Caco-2 (cell line): ENCODE measurements around the gene LRRC59. TPM values are rescaled to one million over a fixed set of nuclear protein-coding genes. Genes with fewer than 3 reads are reported as not detected.
"Not testable (repeated sequence)": the region's sequence is repeated elsewhere in the genome, so short reads cannot be mapped to it uniquely, and the experiment has no call there.

Experiments used
- BruUV-seq: library from RNA; stranded (reverse); fragments of 400-500 nt; replicated peaks from 2 replicates; lab custom pipeline; 2021; lab: Mats Ljungman, UMichigan
- CTCF ChIA-PET: fragments of 300-600 bp; sonication (Branson Sonifier 250); formaldehyde crosslinking; loops from one replicate; lab custom pipeline; 2022; ENCODE audit warnings: antibody characterized with exemption; lab: Charles Lee
- POLR2A ChIA-PET: fragments of 300-600 bp; sonication (Branson Sonifier 250); formaldehyde crosslinking; loops from one replicate; lab custom pipeline; 2022; ENCODE audit warnings: antibody characterized with exemption; lab: Charles Lee
- DNase-seq, 2 experiments: peaks; one replicate each; pipeline versions ENCODE4 v3.0.0 to v3.0.0-alpha.2; 2020 to 2022
- H3K27me3 ChIP-seq: replicated peaks from 2 replicates; pipeline ENCODE4 v1.6.0; 2011; ENCODE audit warnings: low read length; ENCODE audit not compliant: control insufficient read depth, insufficient read depth
- H3K36me3 ChIP-seq: 2 replicates; pipeline ENCODE4 v1.5.1; 2011; ENCODE audit warnings: low read length; ENCODE audit not compliant: control insufficient read depth, insufficient read depth
- H3K4me1 ChIP-seq: fragments of 250-450 bp; sonication (Bioruptor Pico); 2 replicates; pipeline ENCODE4 v1.5.1; 2020; ENCODE audit warnings: mild to moderate bottlenecking
- H3K4me3 ChIP-seq: 2 replicates; pipeline ENCODE4 v1.5.1; 2011; ENCODE audit warnings: low read depth, mild to moderate bottlenecking, control low read depth, low read length
- H3K9me3 ChIP-seq: fragments of 250-450 bp; sonication (Bioruptor Pico); 2 replicates; pipeline ENCODE4 v1.5.1; 2020; ENCODE audit warnings: mild to moderate bottlenecking, moderate library complexity
- H3K27ac Mint-ChIP-seq: one replicate; pipeline ENCODE4 v1.8.0; 2022; ENCODE audit warnings: mixed read lengths; ENCODE audit not compliant: unreplicated experiment
- H3K27me3 Mint-ChIP-seq: one replicate; pipeline ENCODE4 v1.8.0; 2022; ENCODE audit warnings: mixed read lengths; ENCODE audit not compliant: insufficient read depth, unreplicated experiment
- H3K36me3 Mint-ChIP-seq: one replicate; pipeline ENCODE4 v1.8.0; 2022; ENCODE audit warnings: mild to moderate bottlenecking, mixed read lengths; ENCODE audit not compliant: insufficient read depth, unreplicated experiment
- H3K4me1 Mint-ChIP-seq: one replicate; pipeline ENCODE4 v1.8.0; 2022; ENCODE audit warnings: low read depth, mixed read lengths; ENCODE audit not compliant: unreplicated experiment
- H3K4me3 Mint-ChIP-seq: one replicate; pipeline ENCODE4 v1.8.0; 2022; ENCODE audit warnings: mild to moderate bottlenecking, moderate library complexity, mixed read lengths; ENCODE audit not compliant: unreplicated experiment
- H3K9me3 Mint-ChIP-seq: one replicate; pipeline ENCODE4 v1.8.0; 2022; ENCODE audit warnings: mixed read lengths; ENCODE audit not compliant: unreplicated experiment
- intact Hi-C: fragments of 100-400 bp; cut with micrococcal nuclease; formaldehyde crosslinking; loops from one replicate; pipeline ENCODE4 v1.10.0; 2022; ENCODE audit not compliant: unreplicated experiment
- total RNA-seq: library from RNA; stranded (reverse); gene quantifications from 2 replicates; pipeline ENCODE4 v1.2.3, GENCODE V29; 2022
- TF ChIP-seq, protein P1 (sequence below), 2 experiments: fragments of 200-600 bp in 1 of 2; IDR thresholded peaks; 1 replicate in 1 of 2; 2 replicates in 1 of 2; pipeline versions ENCODE4 v1.5.1 to v1.8.0; 2011 to 2022; ENCODE audit warnings: antibody characterized with exemption in 1 of 2, control low read depth in 1 of 2, inconsistent platforms in 1 of 2, low read depth in 1 of 2, low read length in 1 of 2, mild to moderate bottlenecking in 1 of 2, moderate library complexity in 1 of 2; ENCODE audit not compliant: insufficient read depth in 1 of 2, severe bottlenecking in 1 of 2, unreplicated experiment in 1 of 2

Gene LRRC59
- total RNA-seq, 1 experiment from 2014 or later = 324 TPM

DNA sequence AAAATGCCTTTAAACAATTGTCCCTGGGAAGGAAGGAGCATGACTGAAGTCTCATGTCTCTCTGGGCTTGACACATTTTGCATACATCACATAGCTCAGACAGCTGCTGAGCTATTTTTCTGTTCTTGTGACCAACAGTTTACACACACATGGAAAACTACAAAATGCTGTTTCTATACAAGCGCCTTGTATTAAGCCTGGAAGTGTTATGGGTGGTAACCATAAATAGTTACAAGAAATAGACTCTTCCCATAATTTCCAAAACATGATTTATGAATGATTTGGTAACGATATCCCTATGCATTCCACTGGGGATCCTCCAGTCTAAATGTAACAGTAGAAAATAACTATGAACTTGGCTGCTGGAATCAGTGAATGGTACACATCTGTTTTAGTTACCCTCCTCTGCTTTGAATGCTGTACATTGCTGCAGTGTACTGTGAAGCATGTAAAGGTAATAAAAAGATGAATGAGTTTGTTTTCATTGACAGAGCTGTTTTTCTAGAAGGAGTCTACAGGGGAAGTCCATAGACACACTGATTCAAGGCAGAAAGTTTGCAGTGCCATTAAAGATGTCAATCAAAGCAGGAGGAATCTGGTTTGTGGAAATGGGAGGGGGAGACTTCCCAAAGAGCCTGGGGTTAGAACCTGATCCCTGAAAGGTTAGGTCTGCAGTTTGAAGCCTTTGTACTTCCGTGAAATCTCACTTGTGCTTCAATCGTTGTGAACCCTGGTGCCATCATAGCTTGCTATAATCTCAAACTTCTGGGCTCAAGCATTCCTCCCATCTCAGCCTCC lies 33.7 kb upstream of the LRRC59 start:
- H3K4me3 Mint-ChIP-seq = no peak overlapping the region
- peaks cover 31% of the 10 kb centered on the region for H3K36me3 Mint-ChIP-seq
- H3K27ac Mint-ChIP-seq = peak overlapping the region; percentile 0

DNA sequence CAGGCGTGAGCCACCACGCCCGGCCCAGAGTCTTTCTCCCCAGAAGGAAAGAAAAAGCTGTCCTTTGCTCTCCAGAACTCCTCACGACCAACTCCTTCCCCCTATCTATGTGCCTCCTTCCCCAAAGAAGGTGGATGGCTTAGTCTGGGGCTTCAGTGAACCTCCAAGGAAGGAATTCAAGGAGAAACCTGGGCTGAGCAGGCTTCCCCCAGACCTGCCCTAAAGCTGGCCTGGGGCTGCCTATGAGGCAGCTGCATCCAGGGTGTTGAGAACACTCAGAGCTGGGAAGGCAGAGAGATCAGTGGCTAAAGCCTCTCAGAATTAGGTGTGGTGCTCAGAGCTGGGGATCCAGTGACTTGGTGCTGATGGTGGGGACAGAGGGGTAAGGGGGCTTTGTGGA lies 32.5 kb upstream of the LRRC59 start:
- Mint-ChIP-seq H3K27me3 (no peaks in the 10 kb centered on the region), H3K4me1 (peaks cover 43% of the 10 kb centered on the region), H3K4me3 (no peak overlapping the region), H3K36me3 (peaks cover 27% of the 10 kb centered on the region), H3K27ac (peak overlapping the region; percentile 71), H3K9me3 (no peaks in the 10 kb centered on the region)
- TF ChIP-seq, protein P1, sequence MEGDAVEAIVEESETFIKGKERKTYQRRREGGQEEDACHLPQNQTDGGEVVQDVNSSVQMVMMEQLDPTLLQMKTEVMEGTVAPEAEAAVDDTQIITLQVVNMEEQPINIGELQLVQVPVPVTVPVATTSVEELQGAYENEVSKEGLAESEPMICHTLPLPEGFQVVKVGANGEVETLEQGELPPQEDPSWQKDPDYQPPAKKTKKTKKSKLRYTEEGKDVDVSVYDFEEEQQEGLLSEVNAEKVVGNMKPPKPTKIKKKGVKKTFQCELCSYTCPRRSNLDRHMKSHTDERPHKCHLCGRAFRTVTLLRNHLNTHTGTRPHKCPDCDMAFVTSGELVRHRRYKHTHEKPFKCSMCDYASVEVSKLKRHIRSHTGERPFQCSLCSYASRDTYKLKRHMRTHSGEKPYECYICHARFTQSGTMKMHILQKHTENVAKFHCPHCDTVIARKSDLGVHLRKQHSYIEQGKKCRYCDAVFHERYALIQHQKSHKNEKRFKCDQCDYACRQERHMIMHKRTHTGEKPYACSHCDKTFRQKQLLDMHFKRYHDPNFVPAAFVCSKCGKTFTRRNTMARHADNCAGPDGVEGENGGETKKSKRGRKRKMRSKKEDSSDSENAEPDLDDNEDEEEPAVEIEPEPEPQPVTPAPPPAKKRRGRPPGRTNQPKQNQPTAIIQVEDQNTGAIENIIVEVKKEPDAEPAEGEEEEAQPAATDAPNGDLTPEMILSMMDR (IDR thresholded peaks at IDR 0.05; ENCODE audit: insufficient read depth in 1 of 2, low read depth in 1 of 2, low read length in 1 of 2, severe bottlenecking in 1 of 2, unreplicated experiment in 1 of 2) = no peak
- DNase-seq = peak in 1 of 2 experiments; percentile 38
- no peaks in the 10 kb centered on the region for H3K36me3 ChIP-seq
- intact Hi-C loops = no loop called here
- no peak overlapping the region for H3K4me3 ChIP-seq
- ChIA-PET POLR2A (no interaction called here), CTCF (interaction anchor here (1.0 to 4.9 kb wide), 5 partner anchors 32 to 71 kb away, joined by 3 to 39 read pairs (median 4); partner anchors contain the start of genes LRRC59 and RSAD1)
- no peaks in the 10 kb centered on the region for H3K27me3 ChIP-seq
- peaks cover 58% of the 10 kb centered on the region for H3K4me1 ChIP-seq
- no peaks in the 10 kb centered on the region for H3K9me3 ChIP-seq
- BruUV-seq = no TSS peak

More for the DNA sequence above, 33.7 kb upstream of the LRRC59 start:
- Histone ChIP-seq H3K9me3 (no peaks in the 10 kb centered on the region), H3K36me3 (no peaks in the 10 kb centered on the region), H3K4me1 (peaks cover 49% of the 10 kb centered on the region), H3K4me3 (no peak overlapping the region), H3K27me3 (no peaks in the 10 kb centered on the region)
- Mint-ChIP-seq H3K27me3 (no peaks in the 10 kb centered on the region), H3K9me3 (no peaks in the 10 kb centered on the region), H3K4me1 (peaks cover 32% of the 10 kb centered on the region)
- intact Hi-C loops = no loop called here
- peak; percentile 66 to 71 for DNase-seq
- TF ChIP-seq, protein P1 (IDR thresholded peaks at IDR 0.05; ENCODE audit: insufficient read depth in 1 of 2, low read depth in 1 of 2, low read length in 1 of 2, severe bottlenecking in 1 of 2, unreplicated experiment in 1 of 2) = no peak
- CTCF ChIA-PET = interaction anchor here (1.1 to 4.9 kb wide), 4 partner anchors 12 to 51 kb away, joined by 3 to 39 read pairs (median 10); partner anchors contain the start of genes LRRC59 and RSAD1
- POLR2A ChIA-PET = interaction anchor here (0.5 to 1.4 kb wide), 4 partner anchors 8 to 33 kb away, joined by 3 to 5 read pairs (median 4); partner anchors contain the start of gene LRRC59
- no TSS peak for BruUV-seq

DNA sequence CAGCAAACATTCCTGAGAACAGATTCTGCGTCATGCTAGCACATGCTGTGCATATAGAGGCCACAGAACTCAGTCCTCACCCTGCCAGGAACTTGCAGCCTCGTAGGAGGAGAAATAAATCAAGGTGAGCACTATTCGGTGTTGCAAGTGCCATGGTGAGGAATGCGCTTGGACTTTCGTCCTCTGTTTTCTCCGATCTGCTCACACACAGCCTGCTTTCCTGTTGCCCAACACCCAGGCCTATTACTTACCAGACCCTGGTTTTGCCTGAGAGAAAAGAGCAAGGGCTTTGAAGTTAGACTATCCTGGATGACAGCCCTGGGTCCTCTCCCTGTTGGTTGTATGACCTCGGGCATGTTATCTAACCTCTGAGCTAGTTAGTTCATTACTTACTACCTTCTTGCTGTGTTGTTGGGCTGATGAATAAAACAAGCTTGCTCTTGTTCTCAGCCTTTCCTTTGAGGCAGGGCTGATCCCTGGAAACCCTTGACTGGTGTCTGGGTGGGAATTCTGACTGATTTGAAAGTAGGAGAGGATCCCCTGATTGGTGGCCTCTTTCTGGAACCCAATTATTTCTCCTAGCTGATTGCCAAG lies 31.6 kb upstream of the LRRC59 start:
- ChIA-PET CTCF (interaction anchor here (1.0 to 4.9 kb wide), 5 partner anchors 14 to 72 kb away, joined by 3 to 39 read pairs (median 4); partner anchors contain the start of genes LRRC59 and RSAD1), POLR2A (interaction anchor here (0.6 to 1.9 kb wide), 4 partner anchors 11 to 435 kb away, joined by 3 to 10 read pairs (median 10); partner anchors contain the start of gene LRRC59)
- intact Hi-C loops = no loop called here
- H3K4me3 Mint-ChIP-seq = peak overlapping the region; percentile 46
- H3K4me1 Mint-ChIP-seq = peaks cover 52% of the 10 kb centered on the region
- TF ChIP-seq, protein P1 (IDR thresholded peaks at IDR 0.05; ENCODE audit: insufficient read depth in 1 of 2, low read depth in 1 of 2, low read length in 1 of 2, severe bottlenecking in 1 of 2, unreplicated experiment in 1 of 2) = no peak
- H3K27me3 ChIP-seq = no peaks in the 10 kb centered on the region
- no peaks in the 10 kb centered on the region for H3K36me3 ChIP-seq
- peaks cover 67% of the 10 kb centered on the region for H3K4me1 ChIP-seq
- no peak overlapping the region for H3K4me3 ChIP-seq
- H3K9me3 Mint-ChIP-seq = no peaks in the 10 kb centered on the region
- peak; percentile 90 to 92 for DNase-seq
- peaks cover 19% of the 10 kb centered on the region for H3K36me3 Mint-ChIP-seq
- BruUV-seq = no TSS peak
- peak overlapping the region; percentile 71 for H3K27ac Mint-ChIP-seq
- no peaks in the 10 kb centered on the region for H3K27me3 Mint-ChIP-seq
- no peaks in the 10 kb centered on the region for H3K9me3 ChIP-seq

DNA sequence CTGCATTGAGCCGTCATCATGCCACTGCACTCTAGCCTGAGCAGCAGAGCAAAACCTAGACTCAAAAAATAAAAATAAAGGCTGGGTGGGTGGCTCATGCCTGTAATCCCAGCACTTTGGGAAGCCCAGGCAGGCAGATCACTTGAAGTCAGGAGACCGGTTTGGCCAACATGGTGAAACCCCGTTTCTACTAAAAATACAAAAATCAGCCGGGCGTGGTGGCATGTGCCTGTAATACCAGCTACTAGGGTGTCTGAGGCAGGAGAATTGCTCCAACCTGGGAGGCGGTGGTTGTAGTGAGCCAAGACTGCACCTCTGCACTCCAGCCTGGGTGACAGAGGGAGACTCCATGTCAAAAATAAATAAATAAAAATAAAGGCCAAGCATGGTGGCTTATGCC lies 30.8 kb upstream of the LRRC59 start:
- CTCF ChIA-PET = interaction anchor here (1.2 to 4.9 kb wide), 6 partner anchors 15 to 73 kb away, joined by 3 to 40 read pairs (median 12); partner anchors contain the start of genes LRRC59 and RSAD1
- H3K4me1 ChIP-seq = peaks cover 73% of the 10 kb centered on the region
- H3K9me3 Mint-ChIP-seq, H3K4me3 ChIP-seq, intact Hi-C loops, H3K36me3 ChIP-seq, H3K9me3 ChIP-seq, BruUV-seq, H3K27me3 Mint-ChIP-seq, H3K27me3 ChIP-seq: not testable (repeated sequence)
- DNase-seq = peak in 1 of 2 experiments; percentile 36
- Mint-ChIP-seq H3K4me1 (peaks cover 60% of the 10 kb centered on the region), H3K27ac (peak overlapping the region; percentile 54), H3K4me3 (peak overlapping the region; percentile 80), H3K36me3 (peaks cover 15% of the 10 kb centered on the region)
- POLR2A ChIA-PET = interaction anchor here (1.9 kb wide), 1 partner anchor 31 kb away, joined by 9 read pairs; the partner anchor contains the start of gene LRRC59
